Activated CD8-positive, alpha-beta memory T cell treated with anti-CD3 and anti-CD28 coated beads for 48 hours (primary cell): ENCODE data around the gene ELF2.
A peak's percentile ranks its signal among the peaks of the same experiment; 100 is the strongest.
"Not testable (repeated sequence)": the region's sequence is repeated elsewhere in the genome, so short reads cannot be mapped to it uniquely, and the experiment has no call there.

Experiments used
- DNase-seq, 3 experiments: peaks; one replicate each; pipeline ENCODE4 v3.0.0-alpha.2; 2020; ENCODE audit warnings: low read depth in 2 of 3, low spot score in 2 of 3

ELF2 gene

GRCh38 chr4:139024686-139025085, 152.3 kb downstream of the ELF2 start:
- DNase-seq = no peak

- no peak for DNase-seq
These were observed 154.2 kb downstream of the ELF2 start for GRCh38 chr4:139022835-139023234.

DNA sequence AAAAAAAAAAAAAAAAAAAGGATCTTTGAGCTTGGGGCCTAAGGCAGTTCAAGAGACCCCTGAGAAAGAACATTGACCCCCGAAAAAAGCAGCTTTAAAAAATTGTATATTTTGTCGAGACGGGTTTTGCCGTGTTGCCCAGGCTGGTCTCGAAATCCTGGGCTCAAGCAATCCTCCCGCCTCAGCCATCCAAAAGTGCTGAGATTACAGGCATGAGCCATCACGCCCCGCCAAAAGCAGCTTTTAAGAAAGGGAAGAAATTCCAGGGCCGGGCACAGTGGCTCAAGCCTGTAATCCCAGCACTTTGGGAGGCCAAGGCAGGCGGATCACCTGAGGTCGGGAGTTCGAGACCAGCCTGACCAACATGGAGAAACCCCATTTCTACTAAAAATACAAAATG, 155.9 kb downstream of the ELF2 start:
- DNase-seq = not testable (repeated sequence)

DNA sequence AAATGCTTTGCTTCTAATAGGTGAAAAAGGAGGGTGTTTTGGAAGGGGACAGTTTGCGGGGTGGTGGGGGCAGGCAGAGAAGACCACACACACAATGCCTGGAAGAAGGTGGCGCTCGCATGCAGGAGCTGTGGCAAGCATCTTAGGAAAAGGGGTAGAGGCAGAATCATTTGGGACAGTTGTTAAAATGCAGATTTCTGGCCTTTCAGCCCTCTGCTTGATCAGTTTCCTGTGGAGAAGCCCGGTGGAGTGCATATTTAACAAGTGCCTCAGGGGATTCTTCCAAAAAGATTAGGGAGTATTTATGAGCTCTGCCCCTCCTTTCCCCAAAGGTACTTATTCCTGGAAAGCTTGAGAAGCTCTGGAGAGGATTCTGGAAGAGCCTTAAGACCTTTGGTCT, 156.6 kb downstream of the ELF2 start:
- DNase-seq = no peak

- no peak for DNase-seq
These were observed 157.9 kb downstream of the ELF2 start for GRCh38 chr4:139018971-139019758.

GRCh38 chr4:139018501-139018900, 158.5 kb downstream of the ELF2 start:
- DNase-seq = no peak

DNA sequence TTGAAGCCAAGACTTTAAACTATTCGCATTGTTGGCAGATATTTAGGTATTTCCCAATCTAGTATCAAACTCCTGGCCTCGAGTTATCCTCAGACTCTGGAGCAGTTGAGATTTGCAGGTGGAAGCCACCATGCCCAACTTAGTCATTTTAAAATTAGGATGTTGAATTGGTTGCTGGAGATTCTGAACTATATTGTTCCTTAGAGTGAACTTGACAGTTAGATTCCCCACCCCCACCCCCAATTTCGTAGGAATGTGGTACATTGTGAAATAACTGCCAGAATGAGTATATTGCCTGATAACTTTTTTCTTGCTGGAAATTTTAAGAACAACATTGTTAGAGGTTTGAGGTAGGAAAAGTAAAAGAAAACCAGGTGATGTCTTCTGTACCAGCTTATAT, 159.2 kb downstream of the ELF2 start:
- no peak for DNase-seq

DNA sequence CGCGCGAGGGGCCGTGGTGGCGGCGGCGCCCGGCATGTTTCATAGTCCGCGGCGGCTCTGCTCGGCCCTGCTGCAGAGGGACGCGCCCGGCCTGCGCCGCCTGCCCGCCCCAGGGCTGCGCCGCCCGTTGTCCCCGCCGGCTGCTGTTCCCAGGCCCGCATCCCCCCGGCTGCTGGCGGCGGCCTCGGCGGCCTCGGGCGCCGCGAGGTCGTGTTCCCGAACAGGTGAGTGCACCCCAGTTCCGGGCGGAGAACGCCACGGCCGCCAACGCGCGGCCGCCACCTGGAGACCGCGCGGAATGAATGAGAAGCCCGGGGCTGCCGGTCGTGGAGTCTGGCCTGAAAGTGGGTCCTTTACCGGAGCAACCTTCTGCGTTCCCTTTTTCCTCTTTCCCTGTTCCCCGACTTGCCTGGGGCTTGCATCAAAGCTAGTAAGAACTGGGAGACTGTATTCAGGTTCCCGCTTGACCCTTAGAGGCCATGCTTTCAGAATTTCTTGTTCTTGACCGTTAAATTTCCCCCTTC, 161.0 kb downstream of the ELF2 start:
- DNase-seq = peak in 2 of 3 experiments; percentile 20 to 25

DNA sequence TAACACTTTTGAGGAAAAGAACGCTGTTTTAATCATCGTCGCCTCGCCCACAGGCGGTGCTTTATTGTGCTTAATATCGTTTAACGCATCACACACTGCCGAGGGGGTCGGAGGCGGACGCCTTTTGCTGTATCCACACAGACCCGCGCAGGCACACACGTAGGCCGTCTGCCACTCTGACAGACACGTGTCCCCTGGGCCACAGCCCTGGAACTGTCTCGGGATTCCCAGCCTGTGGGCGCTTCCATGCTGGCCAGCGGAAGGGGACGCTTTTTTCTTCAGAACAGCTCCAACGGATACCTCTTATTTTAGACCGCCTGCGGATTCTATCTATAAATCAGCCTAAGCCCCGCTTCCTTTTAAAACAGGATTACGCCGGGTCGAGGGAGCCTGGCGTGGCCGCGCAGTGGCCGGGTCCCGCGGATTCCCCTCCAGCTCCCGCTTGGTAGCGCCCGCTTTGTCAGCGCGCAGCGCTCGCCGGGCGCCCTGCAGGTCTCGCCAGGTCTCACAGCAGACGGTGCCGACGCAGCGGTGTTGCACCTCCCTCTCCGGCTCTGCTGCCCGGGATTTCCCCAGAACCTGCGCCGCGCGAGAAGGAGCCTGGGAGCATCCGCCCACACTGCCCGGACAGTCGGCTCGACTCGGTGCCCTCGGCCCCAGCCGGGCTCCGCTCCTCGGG, 161.6 kb downstream of the ELF2 start, which contains the start of gene NOCT:
TSS of gene NOCT (plus strand) at position 513 of the 679 bp plus-strand sequence. CDS start 201 bp downstream, outside the sequence.
- peak; percentile 77 to 91 (median 87) for DNase-seq

DNA sequence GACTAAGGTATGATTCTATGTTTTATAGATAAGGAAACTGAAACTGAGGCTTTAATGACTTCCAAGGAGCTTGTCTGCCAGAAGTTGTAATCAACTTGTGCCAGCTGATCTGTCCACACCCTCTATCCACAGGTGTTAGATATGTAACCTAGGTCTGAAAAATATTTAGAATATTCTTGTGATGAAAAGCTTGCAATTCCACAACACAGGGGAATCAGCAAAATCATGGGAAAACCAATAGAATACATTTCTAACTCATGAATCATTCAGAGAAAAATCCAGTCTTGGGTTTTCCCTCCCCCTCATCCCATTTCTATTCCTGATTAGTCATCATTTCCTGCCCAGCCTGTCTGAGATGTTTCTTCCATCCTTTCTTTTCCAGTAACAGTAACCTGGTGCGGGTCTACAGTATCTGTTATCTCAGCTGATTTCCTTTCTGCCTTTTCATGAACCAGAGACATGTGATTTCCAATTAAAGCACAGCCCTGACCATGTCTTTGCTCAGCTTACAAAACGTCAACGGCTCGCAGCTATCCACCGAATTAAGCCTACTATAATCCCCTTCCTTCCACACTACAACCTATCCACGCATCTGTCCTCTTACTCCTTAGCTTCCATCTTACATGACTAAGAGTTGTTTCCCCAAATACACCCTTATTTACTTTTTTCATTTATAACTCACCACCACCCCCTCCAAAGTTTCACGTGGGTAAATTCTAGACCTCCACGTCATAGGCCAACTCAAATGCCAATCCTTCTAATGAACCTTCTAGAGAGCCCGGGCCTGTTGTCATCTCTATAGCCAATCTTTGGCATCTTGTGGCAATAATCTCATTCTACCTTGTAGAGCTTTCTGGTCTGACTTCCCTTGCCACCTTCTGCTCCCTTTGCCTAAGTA, 162.4 kb downstream of the ELF2 start:
- DNase-seq = no peak

- DNase-seq = no peak
These were observed 165.6 kb downstream of the ELF2 start for GRCh38 chr4:139011225-139011950.

DNA sequence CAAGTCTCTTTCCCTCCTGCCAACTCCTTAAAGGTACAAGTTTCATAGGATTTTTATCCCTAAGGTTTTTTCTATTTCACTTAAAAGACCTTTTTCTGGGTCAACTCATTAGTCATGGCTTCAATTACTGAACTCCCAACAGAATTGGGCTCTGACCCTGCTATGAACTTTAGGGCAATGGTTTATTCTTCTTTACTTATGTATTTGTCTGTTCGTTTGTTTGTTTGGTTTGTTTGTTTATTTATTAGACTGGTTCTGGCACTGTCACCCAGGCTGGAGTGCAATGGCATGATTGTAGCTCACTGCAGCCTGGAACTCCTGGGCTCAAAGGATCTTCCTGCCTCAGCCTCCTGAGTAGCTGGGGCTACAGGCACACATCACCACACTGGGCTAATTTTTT, 167.3 kb downstream of the ELF2 start:
- DNase-seq = no peak

DNA sequence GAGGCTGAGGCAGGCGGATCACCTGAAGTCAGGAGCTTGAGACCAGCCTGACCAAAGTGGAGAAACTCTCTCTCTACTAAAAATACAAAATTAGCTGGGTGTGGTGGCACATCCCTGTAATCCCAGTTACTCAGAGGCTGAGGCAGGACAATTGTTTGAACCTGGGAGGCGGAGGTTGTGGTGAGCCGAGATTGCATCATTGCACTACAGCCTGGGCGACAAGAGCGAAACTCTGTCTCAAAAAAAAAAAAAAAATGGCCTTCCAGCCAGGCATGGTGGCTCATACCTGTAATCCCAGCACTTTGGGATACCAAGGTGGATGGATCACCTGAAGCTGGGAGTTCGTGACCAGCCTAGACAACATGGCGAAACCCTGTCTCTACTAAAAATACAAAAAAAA, 168.7 kb downstream of the ELF2 start:
- DNase-seq = not testable (repeated sequence)

- DNase-seq = no peak
These were observed 169.4 kb downstream of the ELF2 start for GRCh38 chr4:139007640-139008039.
